Stimulated activated CD4-positive, alpha-beta T cell treated with anti-CD3 and anti-CD28 coated beads, Interleukin-4, amount 100 ng/mL, for 1 hour (primary cell): ENCODE measurements around the gene ATF7IP2.
"Not testable (repeated sequence)": the region's sequence is repeated elsewhere in the genome, so short reads cannot be mapped to it uniquely, and the experiment has no call there.

Source experiments
- DNase-seq: peaks from one replicate; pipeline ENCODE4 v3.0.0-alpha.2; 2020

The ATF7IP2 gene

GRCh38 chr16:10376229-10376628 lies 9.6 kb upstream of the ATF7IP2 start:
- no peak for DNase-seq

- no peak for DNase-seq
Measured at GRCh38 chr16:10383626-10384025, 2.2 kb upstream of the ATF7IP2 start.

GRCh38 chr16:10386517-10387100 lies 748 bp downstream of the ATF7IP2 start:
- no peak for DNase-seq

GRCh38 chr16:10387188-10387617 lies 1.3 kb downstream of the ATF7IP2 start:
- no peak for DNase-seq

- DNase-seq = no peak
Measured at GRCh38 chr16:10388988-10389387, 3.1 kb downstream of the ATF7IP2 start.

GRCh38 chr16:10390330-10390729 lies 4.5 kb downstream of the ATF7IP2 start:
- DNase-seq = no peak

GRCh38 chr16:10390867-10391266 lies 5.0 kb downstream of the ATF7IP2 start:
- no peak for DNase-seq

- no peak for DNase-seq
Measured at GRCh38 chr16:10391339-10391738, 5.5 kb downstream of the ATF7IP2 start.

- no peak for DNase-seq
Measured at GRCh38 chr16:10402975-10403374, 17.1 kb downstream of the ATF7IP2 start.

- DNase-seq = no peak
Measured at GRCh38 chr16:10405386-10405939, 19.6 kb downstream of the ATF7IP2 start.

GRCh38 chr16:10408824-10409381 lies 23.0 kb downstream of the ATF7IP2 start:
- no peak for DNase-seq

GRCh38 chr16:10409713-10410112 lies 23.9 kb downstream of the ATF7IP2 start:
- not testable (repeated sequence) for DNase-seq

GRCh38 chr16:10410469-10410868 lies 24.6 kb downstream of the ATF7IP2 start:
- no peak for DNase-seq

GRCh38 chr16:10412935-10413601 lies 27.2 kb downstream of the ATF7IP2 start:
- no peak for DNase-seq

GRCh38 chr16:10418204-10418603 lies 32.3 kb downstream of the ATF7IP2 start:
- not testable (repeated sequence) for DNase-seq

GRCh38 chr16:10419701-10420100 lies 33.8 kb downstream of the ATF7IP2 start:
- DNase-seq = no peak

- DNase-seq = no peak
Measured at GRCh38 chr16:10421596-10421995, 35.7 kb downstream of the ATF7IP2 start.

- no peak for DNase-seq
Measured at GRCh38 chr16:10428433-10429168, 42.7 kb downstream of the ATF7IP2 start.

- DNase-seq = not testable (repeated sequence)
Measured at GRCh38 chr16:10429299-10429969, 43.6 kb downstream of the ATF7IP2 start.

- no peak for DNase-seq
Measured at GRCh38 chr16:10441726-10442125, 55.9 kb downstream of the ATF7IP2 start.

GRCh38 chr16:10447289-10447688 lies 61.4 kb downstream of the ATF7IP2 start:
- no peak for DNase-seq

- DNase-seq = not testable (repeated sequence)
Measured at GRCh38 chr16:10452208-10453158, 66.6 kb downstream of the ATF7IP2 start.
